Heart left ventricle (tissue), 16 donors: Measurements from ENCODE around the gene AK4. TPM values are rescaled to one million over a fixed set of nuclear protein-coding genes. Genes with fewer than 3 reads are reported as not detected.

ENCODE experiments used
- ATAC-seq, 4 donors: fragments of 200-7000 bp; cut with Tn5 transposase; one replicate each; pipeline ENCODE4 v1.9.1; 2020 to 2022; ENCODE audit warnings: moderate library complexity in 4 of 4, mild to moderate bottlenecking in 3 of 4, moderate number of reproducible peaks in 1 of 4
- DNase-seq, 5 donors: peaks; one replicate each; pipeline ENCODE4 v3.0.0-alpha.2; 2020
- H3K27ac ChIP-seq, 12 donors: fragments of 200-600 bp; sonication (generic) in 4 of 12; one replicate each; pipeline versions ENCODE4 v1.5.0 to v1.8.0; 2016 to 2022; ENCODE audit warnings: mild to moderate bottlenecking in 2 of 12
- H3K27me3 ChIP-seq, 9 donors: fragments of 200-600 bp; sonication (generic) in 2 of 9; one replicate each; pipeline versions ENCODE4 v1.5.1 to v1.8.0; 2016 to 2022; ENCODE audit warnings: mild to moderate bottlenecking in 3 of 9
- H3K36me3 ChIP-seq, 9 donors: fragments of 200-600 bp; sonication (generic) in 2 of 9; one replicate each; pipeline versions ENCODE4 v1.5.0 to v1.8.0; 2018 to 2022; ENCODE audit warnings: mild to moderate bottlenecking in 2 of 9
- H3K4me1 ChIP-seq, 12 donors: fragments of 200-600 bp; sonication (generic) in 4 of 12; one replicate each; pipeline versions ENCODE4 v1.5.0 to v1.8.0; 2016 to 2022; ENCODE audit warnings: mild to moderate bottlenecking in 3 of 12
- H3K4me3 ChIP-seq, 12 donors: fragments of 200-600 bp; sonication (generic) in 4 of 12; one replicate each; pipeline versions ENCODE4 v1.5.0 to v1.8.0; 2017 to 2022; ENCODE audit warnings: mild to moderate bottlenecking in 9 of 12, moderate library complexity in 4 of 12
- H3K9me3 ChIP-seq, 12 donors: fragments of 200-600 bp; sonication (generic) in 4 of 12; one replicate each; pipeline versions ENCODE4 v1.5.0 to v1.8.0; 2016 to 2022; ENCODE audit warnings: mild to moderate bottlenecking in 1 of 12
- CTCF ChIP-seq, 12 donors: fragments of 200-600 bp; sonication (generic) in 4 of 12; IDR thresholded peaks; one replicate each; pipeline versions ENCODE4 v1.5.0 to v1.8.0; 2018 to 2022; ENCODE audit warnings: antibody characterized with exemption in 12 of 12, mild to moderate bottlenecking in 5 of 12
- POLR2A ChIP-seq, 2 donors: fragments of 450-650 bp; IDR thresholded peaks; one replicate each; pipeline ENCODE4 v1.6.1; 2017; ENCODE audit warnings: antibody characterized with exemption in 2 of 2, mild to moderate bottlenecking in 2 of 2, moderate library complexity in 2 of 2
- WGBS, 4 donors: extraction: QIAGEN DNeasy Blood & Tissue Kit in 2 of 4; methylation state at CpG; one replicate each; pipeline versions ENCODE4 v1.1.5 to v1.1.7; 2013 to 2018; 5-methylcytosine and 5-hydroxymethylcytosine counted together
- intact Hi-C, 10 donors: fragments of 100-400 bp; cut with DNase I; formaldehyde crosslinking; loops; one replicate each; pipeline versions ENCODE4 v1.11.1 to v1.14.2; 2022
- polyA plus RNA-seq, 2 donors: library from polyadenylated mRNA; stranded (reverse); fragments of 200-250 nt; gene quantifications; one replicate each; pipeline ENCODE4 v1.2.3, GENCODE V29; 2013
- total RNA-seq, 9 donors: library from RNA; depleted of rRNA in 2 of 9; stranded (reverse); fragments of >200 nt in 2 of 9; fragmentation: NEBNext Ultra II Directional in 3 of 9; extraction: Animal tissue kit (Norgen Biotek cat#: 25700) in 3 of 9; gene quantifications; one replicate each; pipeline versions ENCODE4 v1.1.0 to v1.2.4, GENCODE V29; 2016 to 2023
- donor health status: ischemic (EF 13 %, LVEDD 7.1; RV severe dilation, severe dysfunction).
- donor health status: healthy with polysubstance abuse.
- donor health status: DM: no; HTN: yes; CAD: no.
- donor health status: DM: no; HTN: no; CAD: no.
- donor health status: ischemic (EF 25% LVEDD 6.9; RV normal size, moderate dysfunction).
- donor health status: ischemic (EF 25% LVEDD 5.7; RV mildly dilated, moderate dysfunction).
- donor health status: healthy.
- donor health status: DM: yes; HTN: yes; CAD: no.
- donor health status: ischemic (EF 35%, LVEDD 5.7; RV mildly dilated, moderate dysfunction).
- donor health status: nonischemic (EF 11% LVEDD 7.7; RV severe dilation, severe dysfunction).
- donor health status: DM: yes; HTN: yes; CAD: no.
- donor health status: PGD.
- donor health status: ischemic (EF 29% LVEDD 5.4; RV normal size, mild dysfunction).
- donor health status: nonischemic (EF 23%, LVEDD 6.1; RV moderate dilation, normal function).

Gene AK4
- total and polyA plus RNA-seq, 11 donors, result 16.0 to 181 (median 122) TPM

- TF ChIP-seq CTCF (IDR thresholded peaks at IDR 0.05), result no peak
- TF ChIP-seq POLR2A (IDR thresholded peaks at IDR 0.05), result no peak
- no peaks in the 10 kb centered on the region for H3K27me3 ChIP-seq
- H3K27ac ChIP-seq, result no peak overlapping the region
- H3K9me3 ChIP-seq, result no peaks in the 10 kb centered on the region
- DNase-seq (peak in 1 of 5 donors; percentile 16), ATAC-seq (peak in 3 of 4 donors; percentile 20 to 62 (median 37))
- intact Hi-C loops, result no loop called here
- WGBS, 4 donors, result 71 to 76% (median 74%) methylated on average over 5 of the region's 5 CpGs
- H3K36me3 ChIP-seq, result no peaks in the 10 kb centered on the region
- H3K4me1 ChIP-seq, result peaks cover 0 to 64% (median 20%) of the 10 kb centered on the region in 12 donors
- no peak overlapping the region for H3K4me3 ChIP-seq
These were observed 17.4 kb downstream of the AK4 start for GRCh38 chr1:65165269-65165993.

GRCh38 chr1:65166572-65167305, 18.7 kb downstream of the AK4 start:
- Histone ChIP-seq H3K4me3 (no peak overlapping the region), H3K4me1 (peaks cover 0 to 63% (median 20%) of the 10 kb centered on the region in 12 donors), H3K36me3 (no peaks in the 10 kb centered on the region), H3K27ac (peak overlapping the region in 11 of 12 donors; percentile 14 to 77 (median 50)), H3K9me3 (no peaks in the 10 kb centered on the region), H3K27me3 (no peaks in the 10 kb centered on the region)
- intact Hi-C loops, result no loop called here
- WGBS, 4 donors, result 59 to 71% (median 66%) methylated on average over 7 of the region's 7 CpGs
- peak; percentile 23 to 70 (median 63) for ATAC-seq
- DNase-seq, result peak in 3 of 5 donors; percentile 21 to 53 (median 46)
- TF ChIP-seq POLR2A (IDR thresholded peaks at IDR 0.05) (no peak), CTCF (IDR thresholded peaks at IDR 0.05) (no peak)

GRCh38 chr1:65167586-65168242, 19.7 kb downstream of the AK4 start:
- Histone ChIP-seq H3K4me3 (no peak overlapping the region), H3K9me3 (no peaks in the 10 kb centered on the region), H3K27me3 (no peaks in the 10 kb centered on the region), H3K4me1 (peaks cover 0 to 63% (median 22%) of the 10 kb centered on the region in 12 donors), H3K27ac (peak overlapping the region in 7 of 12 donors; percentile 14 to 77 (median 50)), H3K36me3 (no peaks in the 10 kb centered on the region)
- 82 to 85% (median 83%) methylated on average over 5 of the region's 5 CpGs for WGBS, 4 donors
- DNase-seq (no peak), ATAC-seq (no peak)
- TF ChIP-seq CTCF (IDR thresholded peaks at IDR 0.05) (no peak), POLR2A (IDR thresholded peaks at IDR 0.05) (no peak)
- intact Hi-C loops, result no loop called here

- Histone ChIP-seq H3K27ac (peak overlapping the region in 1 of 12 donors; percentile 77), H3K4me1 (peaks cover 0 to 63% (median 26%) of the 10 kb centered on the region in 12 donors), H3K4me3 (no peak overlapping the region)
These were observed 20.9 kb downstream of the AK4 start for GRCh38 chr1:65168867-65169266.

More at GRCh38 chr1:65168867-65169266, 20.9 kb downstream of the AK4 start:
- no peak for TF ChIP-seq POLR2A (IDR thresholded peaks at IDR 0.05)
- no peak for TF ChIP-seq CTCF (IDR thresholded peaks at IDR 0.05)
- no peaks in the 10 kb centered on the region for H3K27me3 ChIP-seq
- no peaks in the 10 kb centered on the region for H3K9me3 ChIP-seq
- H3K36me3 ChIP-seq, result no peaks in the 10 kb centered on the region
- intact Hi-C loops, result no loop called here
- DNase-seq (no peak), ATAC-seq (no peak)
- WGBS, 4 donors, result 77 to 91% (median 88%) methylated on average over 4 of the region's 4 CpGs
